SHP77 (cell line): ENCODE measurements around the gene SRXN1.

Source experiments
- DNase-seq, 2 experiments: peaks; one replicate each; lab custom pipeline; 2025; lab: John Stamatoyannopoulos, UW

SRXN1 gene

DNA sequence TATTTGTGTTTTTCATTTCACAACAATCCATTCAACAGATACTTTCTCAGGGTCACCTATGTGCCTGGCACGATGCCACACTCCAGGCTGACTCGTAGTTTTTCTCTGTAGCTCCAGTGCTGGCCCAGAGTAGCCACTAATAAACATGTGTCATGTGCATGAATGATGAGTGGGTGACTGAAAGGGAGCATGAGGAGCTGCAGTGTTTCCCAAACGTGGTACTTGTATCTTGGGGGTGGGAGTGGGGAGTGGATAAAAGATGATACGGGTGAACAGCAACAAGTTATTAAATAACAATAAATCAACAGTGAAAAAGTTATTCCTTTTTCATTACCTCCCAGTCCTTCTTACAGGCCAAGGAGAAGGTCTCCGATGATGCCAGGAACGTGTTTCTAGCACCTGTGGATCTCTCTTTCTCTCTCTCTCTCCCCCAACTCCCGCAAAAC is 17.1 kb downstream of the SRXN1 start:
- no peak for DNase-seq

DNA sequence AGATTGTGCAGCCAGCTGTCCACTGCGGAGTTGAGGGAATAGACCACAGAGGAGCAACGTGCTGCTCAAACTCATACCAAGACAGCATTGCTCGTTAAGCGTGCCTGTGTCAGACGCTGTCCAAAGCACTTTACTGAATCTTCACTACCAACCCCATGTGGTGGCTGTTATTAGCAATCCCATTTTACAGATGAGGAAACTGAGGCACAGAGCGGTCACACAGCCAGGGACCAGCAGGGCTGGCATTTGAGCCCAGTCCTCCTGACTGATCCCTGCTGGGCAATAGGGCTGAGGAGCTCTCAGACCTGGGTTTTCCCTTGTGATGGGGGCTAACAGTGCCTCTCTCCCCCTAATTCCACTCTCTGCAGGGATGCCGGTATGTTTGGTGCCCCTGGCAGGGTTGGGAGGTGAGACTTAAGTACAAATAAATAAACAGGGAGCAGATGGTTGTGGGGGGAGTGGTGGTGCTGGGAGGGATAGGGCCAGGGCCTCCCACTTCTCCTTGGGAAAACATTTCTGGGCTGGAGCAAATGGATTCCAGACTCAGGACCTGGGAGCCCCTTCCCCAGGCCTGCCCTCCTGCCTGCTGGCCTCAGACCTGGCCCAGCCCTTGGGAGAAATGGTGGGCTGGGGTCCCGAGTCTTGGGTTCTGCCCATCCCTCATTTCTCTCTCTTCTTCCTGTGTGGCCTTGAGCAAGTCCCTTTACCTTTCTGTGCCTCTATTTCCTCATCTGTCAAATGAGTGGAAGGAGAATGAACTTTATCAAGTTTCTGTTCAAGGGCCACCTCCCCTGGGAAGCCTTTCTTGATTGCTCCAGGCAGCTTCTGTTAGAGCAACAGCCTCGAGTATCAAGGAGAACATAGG is 17.7 kb downstream of the SRXN1 start:
- no peak for DNase-seq

DNA sequence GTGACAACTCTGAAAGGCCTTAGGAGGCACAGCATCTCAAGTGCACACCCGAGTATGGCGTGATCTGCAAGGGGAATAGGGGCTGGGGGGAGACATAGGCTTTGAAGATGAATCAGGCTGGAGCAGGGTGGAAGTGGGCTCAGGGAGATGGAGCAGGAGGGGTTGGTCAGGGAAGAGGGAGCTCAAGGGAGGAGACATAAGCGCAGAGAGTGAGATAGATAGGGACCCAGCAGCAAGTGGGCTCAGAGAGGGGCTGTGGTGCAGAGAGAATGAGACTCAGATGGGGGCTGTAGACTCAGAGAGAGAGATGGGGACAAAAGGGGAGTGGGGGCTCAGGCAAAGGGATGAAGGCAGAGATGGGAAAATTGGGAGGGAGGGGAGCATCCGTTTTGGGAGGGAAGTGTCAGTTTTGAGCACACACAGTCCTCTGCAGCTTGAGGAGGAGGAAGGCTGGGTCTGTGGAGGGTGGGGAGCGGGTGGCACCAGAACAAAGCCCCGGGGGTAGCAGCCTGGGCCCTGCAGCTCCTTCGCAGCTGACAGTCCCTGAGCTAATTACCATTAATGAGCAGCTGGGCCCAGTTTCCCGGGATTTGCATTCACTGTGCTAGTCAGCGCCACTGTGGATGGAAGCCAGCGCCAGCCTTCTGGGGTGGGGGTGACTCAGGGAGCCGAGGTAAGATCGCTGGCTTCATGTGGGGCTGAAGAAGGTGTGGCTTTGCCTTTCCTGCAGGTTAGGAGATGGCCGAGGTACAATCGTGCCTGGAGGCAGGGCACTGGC is 18.7 kb downstream of the SRXN1 start:
- DNase-seq = no peak

DNA sequence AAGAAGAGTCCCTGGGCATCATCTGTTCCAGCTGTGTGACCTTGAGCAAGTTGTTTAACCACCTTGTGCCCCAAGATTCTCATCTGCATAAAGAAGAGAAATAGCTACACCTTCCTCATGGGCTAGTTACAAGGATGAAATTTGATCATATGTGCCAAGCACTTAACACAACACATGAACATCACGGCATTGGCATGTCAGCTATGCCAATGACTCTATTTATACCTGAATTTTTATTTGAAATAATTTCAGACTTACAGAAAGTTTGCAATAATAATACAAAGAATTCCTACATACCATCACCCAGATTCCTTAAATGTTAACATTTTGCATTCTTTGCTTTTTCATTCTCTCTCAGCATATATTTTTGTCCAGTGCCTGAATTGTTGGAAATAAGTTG is 21.9 kb downstream of the SRXN1 start:
- no peak for DNase-seq

DNA sequence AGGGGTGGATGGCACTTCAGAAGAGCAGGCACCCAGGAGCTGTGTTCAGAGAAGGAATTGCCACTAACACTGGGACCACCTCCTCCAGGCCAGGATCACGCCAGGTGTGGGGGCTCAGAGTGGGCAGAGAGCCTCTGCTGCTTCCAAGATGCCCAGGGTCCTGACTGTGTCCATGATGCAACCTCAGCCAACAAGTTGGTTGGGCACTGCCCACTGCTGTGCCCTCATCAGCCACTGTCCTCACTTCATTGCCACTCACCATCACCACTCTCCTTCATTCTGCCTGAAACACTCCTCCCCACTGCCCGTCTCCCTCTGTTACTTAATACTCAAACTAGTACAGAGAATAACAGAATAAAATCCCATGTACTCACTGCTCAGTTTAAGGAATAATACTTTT is 26.4 kb downstream of the SRXN1 start:
- DNase-seq = no peak

DNA sequence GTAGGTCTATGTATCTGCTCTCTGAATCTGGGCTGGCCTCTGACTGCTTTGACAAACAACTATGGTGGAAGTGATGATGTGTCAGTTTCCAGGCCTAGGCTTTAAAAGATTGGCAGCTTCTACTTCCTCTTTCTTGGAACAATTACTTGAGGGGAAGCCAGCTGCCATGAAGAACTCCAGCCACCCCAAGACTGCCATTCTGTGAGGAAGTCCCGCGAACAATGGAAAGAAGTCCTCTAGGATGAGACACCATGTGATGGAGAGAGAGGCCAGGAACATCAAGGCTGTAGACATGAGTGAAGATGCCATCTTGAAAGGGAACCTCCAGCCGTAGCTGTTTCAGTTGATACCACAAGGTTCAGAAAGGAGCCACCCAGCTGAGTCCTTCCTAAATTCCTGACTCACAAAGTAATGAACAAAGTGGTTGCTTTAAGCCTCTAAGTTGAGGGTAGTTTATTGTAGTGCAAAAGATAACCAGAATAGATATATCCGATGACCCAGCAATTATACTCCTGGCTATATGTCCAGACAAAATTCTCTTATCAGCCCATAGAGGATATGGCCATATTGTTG is 27.6 kb downstream of the SRXN1 start:
- no peak for DNase-seq

DNA sequence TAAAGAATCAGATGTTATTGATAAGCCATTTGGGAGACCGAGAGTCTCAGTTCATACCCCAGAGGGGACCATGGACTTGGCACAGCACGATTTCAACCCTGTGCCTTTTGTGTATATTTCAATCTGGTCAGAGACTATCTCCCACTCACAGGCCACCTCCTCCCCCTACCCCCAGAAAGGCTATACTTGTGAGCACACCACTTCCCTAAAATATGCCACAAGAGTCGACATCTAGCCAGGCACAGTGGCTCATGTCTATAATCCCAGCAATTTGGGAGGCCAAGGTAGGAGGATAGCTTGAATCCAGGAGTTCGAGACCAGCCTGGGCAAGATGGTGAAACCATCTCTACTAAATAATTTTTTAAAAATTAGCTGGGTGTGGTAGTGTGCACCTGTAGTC is 29.3 kb downstream of the SRXN1 start:
- no peak for DNase-seq

DNA sequence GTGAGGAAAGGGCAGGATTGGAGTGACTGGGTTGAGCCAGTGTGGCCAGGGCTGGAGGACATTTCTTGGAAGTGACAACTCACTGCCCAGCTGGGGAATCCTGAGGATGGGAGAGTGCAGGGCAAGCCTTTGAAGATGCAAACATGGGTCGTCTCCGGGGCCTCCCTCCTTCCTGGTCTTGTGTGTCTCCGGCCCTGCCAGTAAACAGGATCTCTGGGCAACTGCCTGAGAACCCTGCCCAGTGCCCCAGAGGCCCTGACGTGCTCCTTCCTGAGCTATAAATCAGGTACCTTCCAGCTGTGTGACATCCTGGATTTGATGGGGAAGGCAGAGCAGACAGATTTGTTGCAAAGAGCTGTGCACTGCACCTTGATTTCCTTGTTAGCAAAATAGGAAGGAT is 30.0 kb downstream of the SRXN1 start:
- DNase-seq = no peak

DNA sequence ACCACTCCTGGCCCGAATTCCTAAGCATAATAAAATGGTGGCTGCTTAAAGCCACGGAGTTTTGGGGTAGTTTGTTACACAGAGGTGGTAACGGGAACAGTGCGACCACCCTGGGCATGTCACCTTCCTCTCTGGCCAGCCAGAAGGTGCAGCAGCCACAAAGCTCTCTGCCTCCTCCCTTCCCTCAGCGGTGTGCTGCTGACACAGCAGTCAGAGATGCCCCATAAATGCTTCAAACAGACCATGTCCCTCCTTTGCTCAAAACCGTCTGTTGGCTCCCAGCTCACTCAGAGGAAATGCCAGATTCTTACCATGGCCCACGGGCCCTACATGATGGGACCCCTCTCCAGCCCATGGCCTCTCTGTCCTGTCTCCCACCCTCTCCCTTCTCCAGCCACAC is 30.8 kb downstream of the SRXN1 start:
- DNase-seq = no peak

DNA sequence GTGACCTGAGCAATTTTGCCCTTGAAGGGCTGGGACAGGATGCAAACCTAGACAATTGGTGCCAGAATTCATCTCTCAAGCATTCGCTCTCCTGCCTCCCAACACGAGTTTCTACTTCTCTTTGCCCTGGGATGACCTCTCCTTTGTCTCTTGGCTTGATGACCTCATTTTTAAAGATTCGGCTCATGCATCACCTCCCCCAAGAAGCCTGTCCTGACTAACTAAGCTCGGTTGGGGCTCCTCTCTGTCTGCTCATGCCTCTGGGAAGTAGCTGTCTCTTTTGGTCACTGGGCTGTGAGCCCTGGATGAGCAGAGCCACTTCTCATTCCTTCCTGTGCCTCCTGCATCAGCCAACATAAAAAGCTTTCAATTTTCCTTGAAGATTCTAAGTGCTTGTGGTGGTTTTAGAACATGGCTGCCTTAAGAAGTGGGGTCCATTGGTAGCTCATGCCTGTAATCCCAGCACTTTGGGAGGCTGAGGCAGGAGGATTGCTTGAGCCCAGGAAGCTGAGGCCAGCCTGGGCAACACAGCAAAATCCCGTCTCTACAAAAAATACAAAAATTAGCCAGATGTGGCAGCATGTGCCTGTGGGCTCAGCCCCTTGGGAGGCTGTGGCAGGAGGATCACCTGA is 31.8 kb downstream of the SRXN1 start:
- no peak for DNase-seq

DNA sequence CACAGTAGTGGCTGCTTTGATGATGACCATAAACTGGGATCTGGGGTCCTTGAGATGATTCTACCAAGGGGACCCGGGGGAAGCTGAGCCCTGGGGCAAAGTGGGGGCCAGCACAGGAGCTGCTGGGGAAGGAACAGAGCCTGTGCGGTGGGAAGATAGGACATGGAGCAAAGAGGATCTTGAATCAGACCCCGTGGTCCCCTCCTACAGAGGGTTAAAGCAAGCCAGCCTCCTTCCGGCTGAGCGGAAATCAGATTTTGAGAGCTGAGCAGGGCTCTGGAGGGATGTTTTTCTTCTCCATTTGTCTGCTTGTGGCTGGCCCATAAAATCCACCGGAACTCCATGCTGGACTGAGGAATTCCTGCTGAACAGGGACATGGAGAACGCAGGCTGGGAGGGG is 32.8 kb downstream of the SRXN1 start:
- no peak for DNase-seq

DNA sequence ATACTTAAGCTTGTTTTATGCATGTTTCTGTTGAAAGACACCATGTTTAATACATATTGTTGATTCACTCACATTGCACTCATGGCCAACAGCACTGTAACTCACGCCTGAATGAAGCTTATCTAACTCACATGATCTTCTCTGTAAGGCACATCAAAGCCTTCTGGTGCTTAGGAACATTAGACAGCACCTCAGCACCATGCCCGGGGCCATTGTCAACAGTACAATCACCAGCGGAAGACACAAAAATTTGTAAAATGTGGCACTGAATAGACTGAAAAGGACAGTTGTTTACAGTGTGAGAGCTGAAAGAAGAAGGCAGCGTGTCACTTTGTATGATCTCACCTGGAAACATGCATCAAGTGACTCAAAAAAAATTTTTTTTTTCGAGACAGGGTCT is 34.0 kb downstream of the SRXN1 start:
- no peak for DNase-seq

DNA sequence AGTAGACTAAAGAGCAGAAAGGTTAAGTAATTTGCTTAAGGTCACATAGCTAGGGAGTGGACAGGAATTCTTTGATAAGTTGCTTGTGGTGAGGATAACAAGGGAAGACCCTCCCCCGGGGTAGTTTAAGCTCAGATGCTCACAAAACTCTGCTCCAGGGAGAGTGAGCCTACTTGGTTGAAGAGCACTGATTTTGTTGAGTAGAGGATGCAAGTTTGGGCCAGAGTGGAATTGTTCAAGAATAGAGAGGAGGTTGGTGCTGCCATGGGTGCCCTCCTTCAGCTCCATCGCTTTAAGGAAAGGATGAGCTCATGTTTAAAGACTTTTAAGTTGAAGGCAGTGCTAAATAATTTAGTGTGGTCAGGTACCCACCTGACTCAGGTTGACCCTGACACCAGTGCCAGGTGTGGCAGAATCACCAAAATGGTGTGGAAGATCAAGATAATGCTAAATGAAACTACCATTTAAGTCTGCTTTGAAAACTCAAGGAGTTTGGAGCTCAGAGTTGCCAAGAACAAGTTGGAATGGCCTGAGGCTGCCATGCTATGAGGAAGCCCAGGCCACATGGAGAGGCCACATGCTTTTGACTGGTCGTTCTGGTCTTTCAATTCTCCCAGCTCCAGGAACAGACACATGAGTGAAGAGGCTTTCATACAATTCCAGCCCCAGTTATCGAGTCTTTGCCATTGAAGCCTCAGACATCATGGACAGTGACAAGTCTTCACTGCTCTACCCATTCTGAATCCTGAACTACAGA is 34.9 kb downstream of the SRXN1 start:
- DNase-seq = no peak

DNA sequence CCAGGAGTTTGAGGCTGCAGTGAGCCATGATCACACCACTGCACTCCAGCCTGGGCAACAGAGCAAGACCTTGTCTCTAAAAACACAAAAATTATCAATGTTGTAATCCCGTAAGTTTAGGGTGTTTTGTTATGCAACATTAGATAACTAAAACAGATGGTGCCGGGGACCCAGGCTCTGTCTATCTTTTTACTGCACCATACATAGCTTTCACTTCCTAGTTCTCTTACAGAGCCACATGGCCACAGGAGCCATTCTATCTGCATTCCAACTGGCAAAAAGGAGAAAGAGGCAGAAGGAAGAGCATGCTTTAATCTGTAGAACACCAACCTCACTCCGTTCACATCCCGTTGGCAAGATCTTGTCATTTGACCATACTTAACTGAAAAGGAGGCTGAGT is 37.5 kb downstream of the SRXN1 start:
- no peak for DNase-seq

DNA sequence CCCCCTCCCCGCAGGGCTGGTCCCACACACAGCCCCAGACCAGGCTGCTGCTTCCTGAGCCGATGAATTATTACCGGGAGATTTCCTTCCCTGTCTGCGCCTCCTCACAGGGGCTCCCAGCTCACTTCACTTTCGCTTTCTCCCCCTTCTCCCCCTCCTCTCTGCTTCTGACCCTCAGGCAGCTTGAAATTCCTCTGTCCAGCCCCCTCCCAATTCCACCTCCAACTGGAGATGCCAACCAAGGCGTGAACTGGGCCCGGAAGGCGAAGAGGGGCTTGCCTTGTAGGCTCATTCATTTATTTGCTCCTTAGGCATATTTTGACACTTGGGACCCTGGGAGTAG is 41.2 kb downstream of the SRXN1 start:
- no peak for DNase-seq

DNA sequence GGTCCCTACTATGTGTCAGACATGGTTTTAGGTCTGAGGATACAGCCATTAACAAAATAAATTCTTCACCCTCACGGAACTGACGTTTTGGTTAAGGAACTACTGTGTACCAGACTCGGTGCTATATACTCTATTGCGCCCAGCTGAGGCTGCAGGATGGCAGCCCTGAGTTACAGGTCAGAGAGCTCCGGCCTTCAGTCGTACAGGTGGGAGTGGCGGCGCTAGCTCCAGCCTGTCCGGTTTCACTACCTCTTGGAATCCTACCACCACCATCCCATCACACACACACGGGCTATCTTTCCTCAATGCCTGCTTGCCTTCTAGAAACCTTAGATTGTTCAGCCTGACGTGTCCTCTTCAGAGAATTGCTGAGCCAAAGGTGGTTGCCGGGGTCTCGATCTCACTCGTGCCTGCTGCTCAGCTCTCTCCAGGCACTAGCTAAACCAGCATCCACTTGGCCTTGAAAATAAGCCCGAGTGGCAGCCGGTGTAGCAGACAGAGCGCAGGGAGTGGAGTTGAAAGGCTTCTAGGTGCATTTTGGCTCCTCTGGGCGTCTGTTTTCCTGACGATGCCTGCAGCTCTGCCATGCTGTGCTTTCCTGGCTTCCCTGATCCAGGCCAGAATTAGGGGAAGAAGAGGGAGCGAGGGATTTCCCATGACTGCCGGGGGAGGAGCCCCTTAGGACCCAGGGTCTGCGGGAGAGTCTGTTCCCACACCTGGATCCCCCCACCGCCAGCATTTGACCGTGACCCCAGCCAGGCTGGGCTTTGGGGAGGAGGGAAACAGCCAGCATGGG is 41.8 kb downstream of the SRXN1 start:
- no peak for DNase-seq

DNA sequence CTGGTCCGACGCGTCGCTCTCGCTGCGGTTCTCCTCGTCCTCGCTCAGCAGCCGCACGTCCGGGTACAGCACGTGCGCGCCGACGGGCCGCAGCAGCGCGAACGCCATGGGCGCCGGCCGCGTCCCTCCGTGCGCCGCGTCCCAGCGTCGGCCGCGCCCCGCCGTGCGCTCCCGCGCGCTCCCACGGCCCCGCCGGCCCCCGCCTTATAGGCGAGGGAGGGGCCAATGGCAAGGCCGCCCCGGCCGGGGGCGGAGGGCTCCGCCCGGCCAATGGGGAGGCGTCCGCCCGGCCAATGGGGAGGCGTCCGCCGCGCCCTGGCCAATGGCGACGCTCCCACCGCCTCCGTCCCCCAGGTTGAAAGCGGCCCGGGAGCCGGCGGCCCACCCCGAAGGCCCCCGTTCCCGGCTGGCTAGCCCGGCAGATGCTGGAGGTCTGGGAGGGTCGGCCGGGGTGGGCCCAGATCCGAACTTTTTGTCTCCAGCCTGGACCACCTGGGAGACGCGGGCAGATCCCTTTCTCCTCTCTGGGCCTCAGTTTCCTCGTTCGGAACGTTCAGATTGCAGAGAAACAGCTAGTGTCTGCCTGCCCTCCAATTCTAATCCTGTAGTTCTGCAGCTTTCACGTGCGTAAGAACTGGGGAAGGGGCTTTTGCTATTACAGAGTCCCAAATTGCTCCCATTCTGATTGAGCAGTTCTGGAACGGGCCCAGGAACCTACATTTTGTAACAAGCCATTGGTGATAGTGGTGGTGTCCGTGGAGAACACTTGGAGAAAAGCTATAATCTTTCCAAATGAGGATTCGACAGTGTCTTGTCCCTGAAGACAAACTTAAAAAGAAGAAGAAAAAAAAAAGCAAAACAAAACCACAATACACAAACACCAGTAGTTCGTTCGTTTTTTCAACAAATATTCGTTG is 42.6 kb downstream of the SRXN1 start, which contains the start of gene TCF15:
TSS of gene TCF15 (minus strand) at position 180 of the 917 bp plus-strand sequence. CDS start at position 108, 72 bp downstream.
- DNase-seq = no peak

DNA sequence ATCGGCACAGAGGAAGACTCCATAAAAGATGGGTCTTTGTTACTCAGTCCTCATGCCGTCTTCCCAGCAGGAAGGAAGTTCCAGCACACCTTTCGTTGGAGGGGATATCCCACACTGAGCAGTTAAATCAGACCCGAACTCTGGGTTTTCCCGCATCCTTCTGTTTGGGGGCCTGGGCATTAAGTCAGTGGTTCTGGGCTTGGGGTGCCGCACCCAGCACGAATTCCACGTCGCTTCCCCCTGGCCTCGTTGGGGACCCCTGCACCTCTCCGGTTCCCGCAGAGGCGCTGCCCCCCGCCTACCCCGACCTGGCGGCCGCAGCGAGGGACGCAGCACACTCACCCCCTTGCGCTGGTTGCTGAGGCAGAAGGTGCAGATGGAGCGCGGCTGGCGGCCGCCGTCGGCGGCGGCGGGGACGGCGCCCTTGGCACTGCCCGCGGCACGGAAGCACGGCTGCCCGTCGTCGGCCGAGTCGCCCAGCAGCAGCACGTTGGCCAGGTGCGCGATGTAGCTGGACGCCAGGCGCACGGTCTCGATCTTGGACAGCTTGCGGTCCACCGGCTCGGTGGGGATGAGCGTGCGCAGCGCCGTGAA is 43.5 kb downstream of the SRXN1 start:
- DNase-seq = no peak

DNA sequence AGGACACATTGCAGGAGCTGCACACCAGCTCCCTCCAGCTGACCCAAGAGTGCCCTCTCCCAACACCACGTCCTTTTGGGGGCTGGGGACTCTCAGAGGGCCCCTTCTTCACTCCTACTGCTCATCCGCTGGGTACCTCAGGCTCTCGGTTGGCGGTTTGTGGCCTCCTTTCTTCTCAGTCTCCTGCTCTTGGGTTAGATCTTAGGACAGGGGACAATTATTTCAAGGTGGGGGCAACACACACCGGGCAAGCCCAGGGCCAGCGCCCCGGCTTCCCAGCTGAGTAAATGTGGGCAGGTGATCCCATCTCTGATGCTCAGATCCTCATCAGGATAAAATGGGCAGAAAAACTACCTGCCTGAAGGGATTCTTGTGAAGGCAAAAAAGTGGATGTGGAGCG is 44.0 kb downstream of the SRXN1 start:
- DNase-seq = no peak
